Small intestine (tissue), 7 donors: ENCODE measurements around the gene POLR1F. TPM values are rescaled to one million over a fixed set of nuclear protein-coding genes. Genes with fewer than 3 reads are reported as not detected.
"Not testable (repeated sequence)": the region's sequence is repeated elsewhere in the genome, so short reads cannot be mapped to it uniquely, and the experiment has no call there.

Experiments used
- DNase-seq, 2 donors: peaks; one replicate each; pipeline versions ENCODE4 v3.0.0 to v3.0.0-alpha.2; 2013
- FAIRE-seq: peaks from 2 replicates; lab custom pipeline; 2012; peaks lifted over from hg19 to GRCh38; lab: Jason Lieb, UNC
- H3K27ac ChIP-seq, 3 donors: one replicate each; pipeline ENCODE4 v1.5.1; 2013; ENCODE audit warnings: low read length in 2 of 3, mild to moderate bottlenecking in 2 of 3, control low read depth in 1 of 3, inconsistent platforms in 1 of 3, low read depth in 1 of 3, moderate library complexity in 1 of 3
- H3K27me3 ChIP-seq, 3 donors: one replicate each; pipeline ENCODE4 v1.6.1; 2013; ENCODE audit warnings: low read length in 3 of 3, inconsistent platforms in 1 of 3; ENCODE audit not compliant: control insufficient read depth in 3 of 3, insufficient read depth in 3 of 3
- H3K36me3 ChIP-seq, 3 donors: one replicate each; pipeline ENCODE4 v1.6.1; 2013; ENCODE audit warnings: low read length in 3 of 3, inconsistent platforms in 1 of 3, low read depth in 1 of 3, mild to moderate bottlenecking in 1 of 3, moderate library complexity in 1 of 3; ENCODE audit not compliant: control insufficient read depth in 3 of 3, insufficient read depth in 2 of 3
- H3K4me1 ChIP-seq, 3 donors: one replicate each; pipeline ENCODE4 v1.6.1; 2013; ENCODE audit warnings: low read length in 2 of 3, inconsistent platforms in 1 of 3, low read depth in 1 of 3, mild to moderate bottlenecking in 1 of 3, moderate library complexity in 1 of 3; ENCODE audit not compliant: control insufficient read depth in 3 of 3, insufficient read depth in 2 of 3
- H3K4me3 ChIP-seq, 3 donors: one replicate each; pipeline ENCODE4 v1.5.1; 2013; ENCODE audit warnings: low read length in 3 of 3, control low read depth in 1 of 3, inconsistent platforms in 1 of 3, low read depth in 1 of 3, mild to moderate bottlenecking in 1 of 3, moderate library complexity in 1 of 3
- H3K9me3 ChIP-seq, 2 donors: one replicate each; pipeline ENCODE4 v1.6.1; 2013; ENCODE audit warnings: low read depth in 1 of 2, low read length in 1 of 2; ENCODE audit not compliant: control insufficient read depth in 2 of 2, insufficient read depth in 1 of 2
- WGBS, 3 donors: extraction: QIAGEN DNeasy Blood & Tissue Kit; methylation state at CpG; one replicate each; pipeline ENCODE4 v1.1.7; 2013; 5-methylcytosine and 5-hydroxymethylcytosine counted together
- polyA plus RNA-seq, 4 donors: library from polyadenylated mRNA; stranded (reverse) in 3 of 4; unstranded in 1 of 4; fragments of 200-250 nt in 3 of 4; fragments of 120-200 nt in 1 of 4; gene quantifications; one replicate each; pipeline versions ENCODE4 v1.2.1 to v1.2.3, GENCODE V29; 2013
- donor health status: healthy with polysubstance abuse.
- donor health status: control.
- donor health status: control.
- donor health status: Bipolar disorder and iron deficiency.
- donor health status: healthy.

Gene POLR1F
- polyA plus RNA-seq, 4 donors = 3.5 to 12.3 (median 7.5) TPM

DNA sequence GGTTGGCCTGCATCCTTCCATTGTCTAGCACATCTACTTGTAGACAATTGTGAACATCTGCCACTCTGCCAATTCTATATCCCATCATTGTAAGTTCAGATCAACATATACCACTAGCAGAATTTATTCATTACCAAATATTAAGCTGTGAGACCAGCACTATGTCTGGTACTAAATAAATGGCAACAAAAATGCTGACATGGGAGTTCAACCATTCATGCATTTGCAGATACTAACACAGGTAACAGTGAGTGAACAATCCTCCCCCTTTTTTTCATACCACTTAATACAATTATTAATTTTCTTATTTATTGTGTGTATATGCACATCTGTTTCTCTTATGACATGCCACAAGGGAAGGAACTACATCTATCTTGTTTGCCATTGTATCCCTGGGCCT, 11.9 kb downstream of the POLR1F start:
- Histone ChIP-seq H3K36me3 (peaks cover 3 to 4% (median 3%) of the 10 kb centered on the region in 3 donors), H3K4me1 (no peaks in the 10 kb centered on the region), H3K9me3 (no peaks in the 10 kb centered on the region), H3K4me3 (no peak overlapping the region), H3K27me3 (no peaks in the 10 kb centered on the region), H3K27ac (no peak overlapping the region)
- FAIRE-seq (no peak), DNase-seq (no peak)

GRCh38 chr7:19692111-19692828, 16.6 kb downstream of the POLR1F start:
- H3K4me1 ChIP-seq = no peaks in the 10 kb centered on the region
- no peak overlapping the region for H3K4me3 ChIP-seq
- FAIRE-seq = no peak
- peaks cover 0 to 6% of the 10 kb centered on the region in 2 donors for H3K9me3 ChIP-seq
- no peaks in the 10 kb centered on the region for H3K27me3 ChIP-seq
- H3K27ac ChIP-seq = no peak overlapping the region
- 94 to 97% (median 94%) methylated on average over 22 to 26 of the region's 26 CpGs for WGBS, 3 donors
- DNase-seq = no peak
- H3K36me3 ChIP-seq = no peaks in the 10 kb centered on the region

DNA sequence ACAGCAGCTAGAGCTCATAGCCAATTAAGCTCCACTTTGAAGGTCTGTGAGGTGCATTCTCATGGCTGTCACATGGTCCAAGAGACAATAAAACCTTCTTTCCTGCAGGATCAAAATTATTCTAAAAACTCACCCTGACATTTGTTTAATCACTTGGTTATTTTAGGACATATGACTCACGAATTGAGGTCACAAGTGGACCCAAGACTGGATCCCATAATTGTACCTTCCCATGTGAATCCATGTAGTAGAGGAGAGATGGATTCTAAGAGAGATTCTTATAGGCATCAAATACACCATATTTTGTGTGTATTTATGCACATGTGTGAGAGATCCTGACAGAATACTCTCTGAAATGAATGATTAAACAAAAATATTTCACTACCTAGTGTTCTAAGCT, 18.1 kb downstream of the POLR1F start:
- no peak overlapping the region for H3K27ac ChIP-seq
- FAIRE-seq (no peak), DNase-seq (no peak)
- H3K4me3 ChIP-seq = no peak overlapping the region
- H3K27me3 ChIP-seq = no peaks in the 10 kb centered on the region
- no peaks in the 10 kb centered on the region for H3K4me1 ChIP-seq
- WGBS, 3 donors = 61 to 76% (median 66%) methylated on average over 1 of the region's 1 CpG
- H3K9me3 ChIP-seq = peaks cover 0 to 6% of the 10 kb centered on the region in 2 donors
- H3K36me3 ChIP-seq = no peaks in the 10 kb centered on the region

DNA sequence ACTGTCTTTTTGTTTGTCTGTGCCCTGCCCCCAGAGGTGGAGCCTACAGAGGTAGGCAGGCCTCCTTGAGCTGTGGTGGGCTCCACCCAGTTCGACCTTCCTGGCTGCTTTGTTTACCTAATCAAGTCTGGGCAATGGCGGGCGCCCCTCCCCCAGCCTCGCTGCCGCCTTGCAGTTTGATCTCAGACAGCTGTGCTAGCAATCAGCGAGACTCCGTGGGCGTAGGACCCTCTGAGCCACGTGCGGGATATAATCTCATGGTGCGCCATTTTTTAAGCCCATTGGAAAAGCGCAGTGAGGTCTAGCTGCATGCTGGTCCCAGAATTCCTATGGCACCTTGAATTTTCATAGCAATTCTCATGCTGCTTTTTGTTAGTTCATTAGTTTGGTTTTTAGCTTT, 19.7 kb downstream of the POLR1F start:
- not testable (repeated sequence) for H3K27ac ChIP-seq, FAIRE-seq, H3K36me3 ChIP-seq, H3K4me1 ChIP-seq, H3K4me3 ChIP-seq, DNase-seq, H3K27me3 ChIP-seq, H3K9me3 ChIP-seq
- WGBS, 3 donors = 66 to 73% (median 69%) methylated on average over 12 of the region's 12 CpGs

DNA sequence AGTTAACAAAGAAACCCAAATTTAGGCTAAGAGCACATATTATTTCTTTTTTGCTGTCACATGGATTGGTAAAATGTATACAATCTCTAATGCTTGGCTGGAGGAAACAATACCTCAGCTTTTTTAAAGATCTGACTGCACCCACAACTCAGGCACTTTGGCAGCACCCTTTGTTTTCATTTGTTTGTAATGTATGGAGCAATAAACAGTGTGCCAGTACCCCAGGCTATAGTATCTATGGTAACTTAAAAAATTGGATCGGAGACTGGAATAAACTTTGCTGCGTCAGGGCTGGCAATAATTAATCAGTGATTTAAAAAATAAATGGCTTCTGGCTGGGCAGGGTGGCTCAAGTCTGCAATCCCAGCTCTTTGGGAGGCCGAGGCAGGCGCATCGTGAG, 27.2 kb downstream of the POLR1F start:
- DNase-seq (no peak), FAIRE-seq (no peak)
- no peak overlapping the region for H3K27ac ChIP-seq
- no peaks in the 10 kb centered on the region for H3K27me3 ChIP-seq
- H3K4me1 ChIP-seq = no peaks in the 10 kb centered on the region
- H3K9me3 ChIP-seq = no peaks in the 10 kb centered on the region
- H3K4me3 ChIP-seq = no peak overlapping the region
- H3K36me3 ChIP-seq = no peaks in the 10 kb centered on the region
- 87 to 90% (median 89%) methylated on average over 5 of the region's 5 CpGs for WGBS, 3 donors

GRCh38 chr7:19677180-19677579, 31.7 kb downstream of the POLR1F start:
- Histone ChIP-seq H3K36me3 (no peaks in the 10 kb centered on the region), H3K9me3 (no peaks in the 10 kb centered on the region), H3K4me3 (no peak overlapping the region), H3K27ac (no peak overlapping the region), H3K27me3 (no peaks in the 10 kb centered on the region), H3K4me1 (no peaks in the 10 kb centered on the region)
- DNase-seq (no peak), FAIRE-seq (no peak)
- WGBS, 3 donors = 22 to 69% (median 50%) methylated on average over 2 of the region's 2 CpGs

DNA sequence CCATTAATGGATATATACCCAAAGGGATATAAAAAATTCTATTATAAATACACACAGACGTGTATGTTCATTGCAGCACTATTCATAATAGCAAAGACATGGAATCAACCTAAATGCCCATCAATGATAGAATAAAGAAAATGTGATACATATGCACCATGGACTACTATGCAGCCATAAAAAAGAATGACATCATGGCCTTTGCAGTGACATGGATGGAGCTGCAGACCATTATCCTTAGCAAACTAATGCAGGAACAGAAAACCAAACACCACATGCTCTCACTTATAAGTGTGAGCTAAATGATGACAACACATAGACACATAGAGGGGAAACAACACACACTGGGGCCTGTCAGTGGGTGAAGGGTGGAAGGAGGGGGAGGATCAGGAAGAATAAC, 33.0 kb downstream of the POLR1F start:
- Histone ChIP-seq H3K27ac (no peak overlapping the region), H3K27me3 (no peaks in the 10 kb centered on the region), H3K36me3 (no peaks in the 10 kb centered on the region), H3K9me3 (no peaks in the 10 kb centered on the region), H3K4me1 (no peaks in the 10 kb centered on the region), H3K4me3 (no peak overlapping the region)
- DNase-seq (no peak), FAIRE-seq (no peak)
- WGBS, 3 donors = 79 to 90% (median 87%) methylated on average over 1 of the region's 1 CpG

- FAIRE-seq (no peak), DNase-seq (no peak)
- Histone ChIP-seq H3K4me3 (no peak overlapping the region), H3K9me3 (no peaks in the 10 kb centered on the region), H3K4me1 (no peaks in the 10 kb centered on the region), H3K36me3 (no peaks in the 10 kb centered on the region), H3K27ac (no peak overlapping the region), H3K27me3 (no peaks in the 10 kb centered on the region)
- 79 to 86% (median 82%) methylated on average over 5 of the region's 5 CpGs for WGBS, 3 donors
Observed at GRCh38 chr7:19674266-19674960, 34.4 kb downstream of the POLR1F start.
